ENCODE data around the gene TCERG1L. TPM values are rescaled to one million over a fixed set of nuclear protein-coding genes. Genes with fewer than 3 reads are reported as not detected.

The TCERG1L gene
- total RNA-seq, 1 experiment from 2014 or later: 1.5 TPM

- ChIA-PET POLR2A (no interaction called here), CTCF (no interaction called here)
- Mint-ChIP-seq H3K27ac (no peak overlapping the region), H3K27me3 (ENCODE audit: low read depth) (peaks cover 10% of the 10 kb centered on the region), H3K4me3 (no peak overlapping the region), H3K4me1 (no peaks in the 10 kb centered on the region), H3K9me3 (peaks cover 72% of the 10 kb centered on the region), H3K36me3 (peaks cover 71% of the 10 kb centered on the region)
- TF ChIP-seq ZNF671 (CRISPR knock-in tag; IDR thresholded peaks at IDR 0.05) (no peak), CREM (CRISPR knock-in tag; IDR thresholded peaks at IDR 0.05) (no peak), AR (CRISPR knock-in tag; IDR thresholded peaks at IDR 0.05) (no peak), ESRRA (CRISPR knock-in tag; IDR thresholded peaks at IDR 0.05; ENCODE audit: borderline replicate concordance) (no peak), E2F5 (CRISPR knock-in tag; IDR thresholded peaks at IDR 0.05) (no peak), HMGXB4 (CRISPR knock-in tag; IDR thresholded peaks at IDR 0.05) (no peak), ZNF121 (CRISPR knock-in tag; IDR thresholded peaks at IDR 0.05) (no peak), USF2 (CRISPR knock-in tag; IDR thresholded peaks at IDR 0.05) (no peak), SOX15 (CRISPR knock-in tag; IDR thresholded peaks at IDR 0.05) (no peak), ARID4B (CRISPR knock-in tag; IDR thresholded peaks at IDR 0.05; ENCODE audit: borderline replicate concordance) (no peak), NFE2L1 (CRISPR knock-in tag; IDR thresholded peaks at IDR 0.05) (no peak), NR3C1 (CRISPR knock-in tag; conservative IDR thresholded peaks at IDR 0.05; ENCODE audit: low read depth) (no peak), GRHL2 (CRISPR knock-in tag; IDR thresholded peaks at IDR 0.05; ENCODE audit: insufficient replicate concordance, severe bottlenecking) (no peak), OVOL2 (CRISPR knock-in tag; IDR thresholded peaks at IDR 0.05; ENCODE audit: borderline replicate concordance) (no peak), IRF1 (CRISPR knock-in tag; IDR thresholded peaks at IDR 0.05) (no peak), STAT6 (CRISPR knock-in tag; conservative IDR thresholded peaks at IDR 0.05; ENCODE audit: low read depth) (no peak), PRDM15 (CRISPR knock-in tag; IDR thresholded peaks at IDR 0.05) (no peak)
- DNase-seq (ENCODE audit: low spot score): no peak
- no peak for ATAC-seq
Measured at GRCh38 chr10:131193923-131194322, 117.6 kb downstream of the TCERG1L start.

Measured in WTC11 (cell line).